Measurements from ENCODE around the gene FUCA2.

Gene FUCA2, protein sequence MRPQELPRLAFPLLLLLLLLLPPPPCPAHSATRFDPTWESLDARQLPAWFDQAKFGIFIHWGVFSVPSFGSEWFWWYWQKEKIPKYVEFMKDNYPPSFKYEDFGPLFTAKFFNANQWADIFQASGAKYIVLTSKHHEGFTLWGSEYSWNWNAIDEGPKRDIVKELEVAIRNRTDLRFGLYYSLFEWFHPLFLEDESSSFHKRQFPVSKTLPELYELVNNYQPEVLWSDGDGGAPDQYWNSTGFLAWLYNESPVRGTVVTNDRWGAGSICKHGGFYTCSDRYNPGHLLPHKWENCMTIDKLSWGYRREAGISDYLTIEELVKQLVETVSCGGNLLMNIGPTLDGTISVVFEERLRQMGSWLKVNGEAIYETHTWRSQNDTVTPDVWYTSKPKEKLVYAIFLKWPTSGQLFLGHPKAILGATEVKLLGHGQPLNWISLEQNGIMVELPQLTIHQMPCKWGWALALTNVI

DNA sequence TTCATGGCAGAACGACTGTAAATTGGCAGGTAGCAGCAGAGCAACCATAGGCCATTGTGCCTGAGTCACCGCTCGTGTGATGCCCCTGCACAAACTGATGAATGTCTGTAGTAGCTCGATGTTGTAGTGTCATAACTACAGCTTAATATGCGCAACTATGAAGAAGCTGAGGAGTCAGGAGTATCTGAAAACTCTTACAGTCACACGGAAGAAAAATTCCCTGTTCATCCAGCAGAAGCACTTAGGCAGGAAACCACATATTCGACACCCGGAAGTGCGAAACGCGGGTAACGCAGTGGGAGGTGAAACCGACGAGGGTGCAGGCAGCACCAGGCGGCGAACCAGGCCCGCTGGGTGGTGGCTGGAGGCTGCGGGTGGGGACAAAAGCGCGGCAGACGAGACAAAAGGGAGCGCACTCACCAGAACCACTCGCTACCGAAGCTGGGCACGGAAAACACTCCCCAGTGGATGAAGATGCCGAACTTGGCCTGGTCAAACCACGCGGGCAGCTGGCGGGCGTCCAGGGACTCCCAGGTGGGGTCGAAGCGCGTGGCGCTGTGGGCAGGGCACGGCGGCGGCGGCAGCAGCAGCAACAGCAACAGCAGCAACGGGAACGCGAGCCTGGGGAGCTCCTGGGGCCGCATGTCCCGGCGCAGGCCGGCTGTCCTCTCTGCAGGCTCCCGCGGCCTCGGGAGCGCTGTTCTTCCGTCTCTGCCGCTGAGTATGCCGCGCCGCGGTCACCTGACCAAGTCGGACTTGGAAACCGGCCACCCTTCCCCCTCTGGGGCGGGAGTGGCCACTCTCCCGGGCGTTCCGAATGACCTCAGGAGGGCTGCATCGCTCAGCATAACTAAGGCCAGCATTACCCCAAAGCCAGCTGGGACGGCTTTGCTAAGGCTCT lies at the start of gene FUCA2:
TSS of gene FUCA2 (minus strand) at position 730 of the 901 bp plus-strand sequence. CDS start at position 644, 86 bp downstream.
- DNase-seq (ENCODE audit: low read depth in 2 of 2), result peak; percentile 51 to 58

DNA sequence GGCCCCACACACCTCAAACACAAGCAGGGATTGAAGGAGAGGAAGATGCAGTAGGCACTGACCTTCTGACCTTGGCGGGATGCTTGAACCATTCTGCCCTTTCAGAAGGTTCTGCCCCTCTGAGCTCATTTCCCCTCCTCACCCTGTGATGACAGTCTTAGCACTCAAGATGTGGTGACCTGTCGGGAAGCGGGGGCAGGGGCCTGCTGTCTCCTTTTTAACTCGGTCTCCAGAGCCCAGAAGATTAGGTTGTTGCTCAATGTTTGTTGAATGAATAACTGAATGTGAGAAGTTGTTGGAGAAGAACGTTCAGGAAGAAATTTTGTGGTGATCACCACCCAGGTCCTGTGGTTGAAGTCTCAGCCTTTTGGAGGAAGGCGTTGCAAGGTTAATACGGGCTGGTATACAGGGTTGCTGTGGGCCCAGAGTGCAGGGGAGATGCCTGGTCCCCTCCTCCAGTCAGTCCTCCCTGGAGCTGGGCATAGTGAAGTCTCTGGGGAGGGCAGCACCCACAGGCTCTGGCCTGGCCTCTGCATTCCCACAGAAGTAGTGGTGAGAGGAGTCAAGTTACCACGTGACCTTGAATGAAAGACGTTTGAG lies 49.7 kb upstream of the FUCA2 start:
- DNase-seq (ENCODE audit: low read depth in 2 of 2), result no peak

DNA sequence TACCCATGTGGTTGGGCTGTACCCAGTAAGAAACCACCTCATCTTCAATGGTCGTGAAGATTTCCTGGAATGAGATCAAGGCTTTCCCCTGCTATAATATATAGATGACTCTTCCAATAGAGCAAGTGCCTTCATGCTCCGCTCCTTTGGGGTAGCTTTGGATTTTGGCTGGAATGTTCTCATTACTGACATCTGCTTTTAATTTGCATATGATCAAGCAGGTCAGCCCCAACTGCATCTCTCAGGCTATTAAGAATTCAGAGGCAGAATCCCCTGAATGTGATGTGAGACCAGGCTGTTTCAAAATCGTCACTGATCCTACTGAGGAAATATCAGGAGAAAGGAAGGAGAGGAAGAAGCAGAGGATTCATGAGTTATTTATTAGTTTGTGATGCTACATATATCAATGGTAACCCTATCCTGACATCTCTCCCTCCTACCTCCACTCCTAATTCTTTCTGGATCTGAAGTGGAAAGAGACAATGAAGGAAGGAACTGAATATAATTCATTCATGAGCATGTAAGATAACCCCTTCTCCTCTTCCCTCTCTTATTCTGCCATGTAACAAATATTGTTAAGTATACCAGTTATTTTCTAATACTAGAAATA lies 47.6 kb upstream of the FUCA2 start:
- DNase-seq (ENCODE audit: low read depth in 2 of 2), result no peak

DNA sequence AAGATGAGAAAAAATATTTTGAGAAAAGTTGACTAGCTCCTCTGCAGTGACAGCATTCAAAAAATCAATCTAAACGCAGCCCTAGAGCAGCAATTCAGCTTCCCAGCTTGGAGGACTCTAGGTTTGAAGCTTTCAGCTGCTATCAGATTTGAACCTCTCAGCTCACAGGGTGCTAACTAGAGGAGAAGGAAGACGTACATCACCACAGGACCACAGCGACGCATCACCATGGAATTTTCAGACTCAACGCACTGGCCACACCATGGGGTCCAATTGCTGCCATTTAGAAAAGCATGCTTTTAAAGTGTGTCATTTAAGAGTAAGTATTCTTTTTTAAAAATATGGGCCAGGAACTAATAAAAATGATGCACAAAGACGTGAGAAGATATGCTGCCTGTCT lies 45.0 kb upstream of the FUCA2 start:
- no peak for DNase-seq (ENCODE audit: low read depth in 2 of 2)

DNA sequence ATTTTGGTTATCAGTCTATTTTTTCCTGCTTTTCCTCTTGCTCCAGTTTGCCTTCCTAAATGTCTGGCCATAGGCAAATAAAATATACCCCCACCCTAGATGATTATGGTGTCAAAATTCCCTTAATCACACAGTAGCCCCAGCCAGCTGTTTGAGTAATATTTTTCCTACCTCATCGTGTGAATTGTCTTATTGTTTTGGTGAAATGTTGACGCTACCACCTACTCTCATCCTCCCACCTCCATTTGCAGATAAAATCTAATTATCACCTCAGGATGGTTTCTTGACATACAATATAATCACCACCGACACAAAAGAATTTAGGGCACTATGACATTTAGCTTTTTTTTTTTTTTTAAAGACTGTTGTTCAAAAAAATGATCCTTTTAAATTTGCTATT lies 44.1 kb upstream of the FUCA2 start:
- no peak for DNase-seq (ENCODE audit: low read depth in 2 of 2)

DNA sequence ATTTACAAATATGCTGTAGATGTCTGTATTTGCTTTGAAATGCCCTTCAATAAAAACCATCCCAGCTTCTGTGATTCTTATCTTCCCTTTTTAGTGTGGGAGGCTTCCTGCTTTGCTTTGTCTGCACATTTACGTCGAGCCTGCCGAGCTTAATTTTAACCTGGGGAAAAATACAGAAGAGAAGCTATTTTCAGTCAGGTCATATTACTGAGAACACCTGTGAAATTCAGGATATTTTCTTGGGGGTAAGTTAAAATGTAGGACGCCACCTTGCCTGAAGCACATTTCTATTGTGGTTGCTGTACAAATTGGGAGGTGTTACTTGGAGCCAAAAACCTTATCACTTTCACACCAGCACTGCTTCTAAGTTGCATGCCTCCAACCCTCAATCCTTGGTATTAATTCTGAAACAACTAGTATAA lies 43.6 kb upstream of the FUCA2 start:
- DNase-seq (ENCODE audit: low read depth in 2 of 2), result no peak

DNA sequence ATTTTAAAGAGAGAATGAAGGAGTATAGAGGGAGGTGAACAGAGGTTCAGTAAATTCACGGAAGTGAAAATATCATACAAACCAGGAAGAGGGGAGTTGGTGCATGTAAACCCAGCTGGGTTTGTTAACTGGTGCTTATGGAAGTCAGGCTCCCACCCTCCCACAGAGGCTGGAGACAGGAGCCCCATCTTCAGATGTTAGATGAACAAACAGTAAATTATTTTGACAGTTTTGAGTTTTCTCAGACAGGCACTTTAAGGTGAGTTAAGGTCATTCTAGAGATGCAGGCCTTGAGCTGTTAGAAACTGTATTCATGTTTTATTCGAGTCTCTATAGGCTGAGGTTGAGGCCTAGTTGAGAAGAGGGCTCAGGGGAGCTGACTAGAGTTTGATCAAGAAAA lies 41.8 kb upstream of the FUCA2 start:
- DNase-seq (ENCODE audit: low read depth in 2 of 2), result no peak

DNA sequence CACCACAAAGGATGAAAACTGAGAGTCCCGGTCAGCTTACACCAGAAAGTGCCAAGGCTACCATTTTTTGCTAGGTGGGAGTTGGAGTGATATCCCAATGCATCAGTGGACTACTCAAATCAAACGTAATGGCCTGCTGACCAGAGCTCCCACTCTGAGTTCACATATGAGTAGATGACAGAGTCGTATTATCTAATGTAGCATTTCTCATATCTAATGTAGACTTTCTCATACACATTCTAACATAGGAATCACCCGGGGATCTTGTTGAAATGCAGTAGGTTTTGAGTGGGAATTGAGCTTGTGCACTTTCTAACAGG lies 38.4 kb upstream of the FUCA2 start:
- no peak for DNase-seq (ENCODE audit: low read depth in 2 of 2)

DNA sequence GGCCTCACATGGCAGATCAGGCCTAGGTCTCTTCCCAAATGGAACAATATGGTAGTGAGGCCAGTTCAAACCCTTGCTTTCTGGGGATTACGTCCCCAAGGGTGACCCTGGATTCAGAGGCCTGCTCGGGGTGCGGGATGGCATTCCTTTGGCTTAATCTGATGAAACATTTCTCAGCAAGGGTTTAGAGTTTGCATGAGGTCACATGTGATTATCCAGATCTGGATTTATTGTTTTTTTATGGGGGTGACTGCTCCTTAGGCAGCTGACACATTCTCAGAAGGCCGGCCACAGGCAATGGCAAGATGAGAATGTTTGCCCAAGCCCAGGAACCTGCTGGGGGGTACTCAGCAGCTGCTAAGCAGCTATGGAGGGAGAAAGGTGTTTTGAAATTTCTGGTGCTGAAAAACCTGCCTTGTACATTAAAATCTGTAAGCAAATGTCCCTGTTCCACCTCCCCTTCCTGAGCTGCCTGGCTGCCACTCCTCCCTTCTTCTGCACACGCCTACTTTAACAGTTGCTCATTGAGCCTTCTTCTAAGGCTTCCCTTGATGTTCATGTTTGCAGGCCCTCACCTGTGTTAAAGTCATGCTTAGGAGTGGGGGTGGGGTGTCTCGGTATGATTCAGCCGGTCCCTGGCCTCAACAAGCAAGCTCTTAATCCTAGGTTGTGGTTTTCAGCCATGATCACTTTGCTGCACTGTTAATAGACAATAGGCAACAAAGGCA lies 37.9 kb upstream of the FUCA2 start:
- DNase-seq (ENCODE audit: low read depth in 2 of 2), result no peak

DNA sequence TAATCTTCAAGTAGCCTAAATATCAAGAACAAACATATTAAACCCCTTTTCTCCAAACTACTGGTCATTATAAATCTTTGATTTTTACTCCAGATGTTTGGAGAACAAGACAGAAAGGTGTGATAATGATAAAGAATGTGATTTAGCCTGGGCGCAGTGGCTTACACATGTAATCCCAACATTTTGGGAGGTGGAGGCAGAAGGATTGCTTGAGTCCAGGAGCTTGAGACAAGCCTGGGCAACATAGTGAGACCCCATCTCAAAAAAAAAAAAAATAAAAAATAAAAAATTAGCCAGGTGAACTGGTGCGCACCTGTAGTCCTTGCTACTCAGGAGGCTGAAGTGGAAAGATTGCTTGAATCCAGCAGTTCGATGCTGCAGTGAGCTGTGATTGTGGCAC lies 35.1 kb upstream of the FUCA2 start:
- DNase-seq (ENCODE audit: low read depth in 2 of 2), result no peak

DNA sequence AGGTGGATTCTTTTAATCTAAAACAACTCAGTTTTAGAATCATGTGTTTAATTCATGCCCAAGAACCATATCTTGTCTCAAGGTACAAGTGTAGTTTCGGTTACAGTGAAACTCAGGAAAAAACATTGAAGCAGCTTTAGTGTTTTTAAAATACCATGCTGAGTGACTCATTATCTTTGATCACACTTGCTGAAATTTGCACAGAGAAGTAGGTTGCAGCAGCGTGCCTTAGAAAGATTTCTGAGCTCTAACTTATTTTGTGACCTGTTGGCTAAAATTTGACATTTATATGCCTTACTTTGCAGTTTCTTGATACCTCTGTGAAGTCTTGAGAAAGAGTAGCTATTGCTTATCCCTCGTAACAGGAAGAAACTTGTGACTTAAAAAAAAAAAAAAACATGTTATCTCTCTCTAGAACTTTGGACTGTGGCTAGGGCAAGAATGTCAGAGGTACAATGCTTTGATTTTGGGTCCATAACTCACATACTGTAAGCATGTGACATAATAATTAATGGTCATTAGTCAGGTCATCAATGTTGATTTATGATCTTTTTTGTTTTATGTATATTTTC lies 34.5 kb upstream of the FUCA2 start:
- no peak for DNase-seq (ENCODE audit: low read depth in 2 of 2)

DNA sequence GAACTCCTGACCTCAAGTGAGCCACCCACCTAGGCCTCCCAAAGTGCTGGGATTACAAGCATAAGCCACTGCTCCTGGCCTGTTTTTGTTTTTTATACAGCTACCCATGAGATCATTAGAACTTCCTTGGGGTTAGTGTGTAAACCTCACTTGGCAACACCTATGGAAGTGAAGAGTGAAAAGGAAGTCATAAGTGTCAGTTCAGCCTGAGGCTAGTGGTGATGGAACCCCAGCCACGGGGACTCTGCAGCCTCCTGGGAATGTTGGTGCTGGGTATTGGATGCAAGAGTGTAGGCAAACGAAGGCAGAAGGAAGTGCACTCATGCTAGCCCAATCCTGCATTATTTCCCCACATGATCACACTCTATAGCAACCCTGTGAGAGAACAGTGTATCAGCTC lies 33.6 kb upstream of the FUCA2 start:
- no peak for DNase-seq (ENCODE audit: low read depth in 2 of 2)

DNA sequence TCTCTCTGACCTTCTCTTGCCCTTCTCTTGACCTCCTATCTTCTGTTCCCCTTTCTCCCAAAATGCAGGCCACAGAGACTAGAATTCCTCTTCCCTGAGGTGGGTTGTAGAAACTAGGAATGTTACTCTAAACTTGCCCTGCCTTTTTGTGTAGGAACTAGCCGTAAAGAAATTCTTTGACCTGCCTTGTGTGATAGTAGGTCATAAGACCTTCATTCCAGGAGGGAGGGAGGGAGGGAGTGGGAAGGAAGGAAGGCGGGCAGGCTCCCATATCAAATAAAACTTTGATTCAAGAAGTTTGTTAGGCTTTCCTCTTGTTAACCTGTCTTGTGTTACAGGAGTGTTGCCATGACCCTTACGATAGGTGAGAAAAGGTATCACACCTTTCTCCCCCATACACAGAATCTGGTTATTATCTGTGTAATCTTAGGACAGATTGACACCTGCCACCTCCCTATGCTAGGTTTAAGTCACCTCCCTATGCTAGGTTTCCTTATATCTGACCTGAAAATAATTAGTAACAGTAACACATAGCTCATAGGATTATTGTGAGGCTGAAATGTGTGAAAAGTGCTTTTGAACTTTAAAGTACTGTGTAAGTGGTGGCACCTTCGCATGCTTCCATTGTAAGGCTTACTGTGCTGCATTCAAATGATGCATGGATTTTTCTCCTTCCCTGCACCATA lies 32.6 kb upstream of the FUCA2 start:
- no peak for DNase-seq (ENCODE audit: low read depth in 2 of 2)

DNA sequence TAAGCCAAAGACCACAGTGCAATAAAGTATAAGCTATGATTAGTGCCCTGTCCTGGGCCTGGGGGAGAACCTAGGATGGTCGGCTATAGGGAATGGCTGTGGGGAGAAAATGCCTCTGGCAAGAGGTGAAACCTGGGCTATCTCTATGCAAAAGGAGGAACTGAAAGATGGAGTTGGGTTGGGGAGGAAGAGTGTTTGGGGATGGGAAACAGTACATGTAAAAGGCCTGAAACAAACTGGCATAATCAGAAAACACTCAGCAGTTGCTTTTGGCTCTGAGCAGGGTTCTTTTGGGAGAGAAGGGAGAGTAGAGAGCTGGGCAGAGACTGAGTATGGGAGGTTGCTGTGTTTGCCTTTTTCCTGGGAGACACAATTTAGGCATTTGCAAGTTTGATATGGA lies 31.9 kb upstream of the FUCA2 start:
- DNase-seq (ENCODE audit: low read depth in 2 of 2), result no peak

DNA sequence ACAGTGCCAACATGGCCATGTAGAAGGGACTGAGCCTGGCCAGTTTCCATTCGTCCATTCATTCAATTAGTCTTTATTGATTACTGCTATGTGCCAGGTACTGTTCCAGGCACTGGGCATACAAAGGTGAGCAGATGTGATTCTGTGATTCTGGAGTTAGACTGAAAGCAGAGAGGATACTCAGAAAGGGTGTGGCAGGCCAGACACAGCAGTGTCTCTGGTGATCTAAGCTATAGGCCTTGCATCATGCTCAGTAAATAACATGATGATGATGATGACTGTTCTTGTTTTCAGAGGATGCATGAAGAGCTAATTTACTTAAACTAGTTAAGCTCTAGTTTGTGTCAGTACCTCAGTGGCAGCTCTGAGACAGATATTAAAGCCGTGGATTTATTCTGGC lies 31.4 kb upstream of the FUCA2 start:
- no peak for DNase-seq (ENCODE audit: low read depth in 2 of 2)

DNA sequence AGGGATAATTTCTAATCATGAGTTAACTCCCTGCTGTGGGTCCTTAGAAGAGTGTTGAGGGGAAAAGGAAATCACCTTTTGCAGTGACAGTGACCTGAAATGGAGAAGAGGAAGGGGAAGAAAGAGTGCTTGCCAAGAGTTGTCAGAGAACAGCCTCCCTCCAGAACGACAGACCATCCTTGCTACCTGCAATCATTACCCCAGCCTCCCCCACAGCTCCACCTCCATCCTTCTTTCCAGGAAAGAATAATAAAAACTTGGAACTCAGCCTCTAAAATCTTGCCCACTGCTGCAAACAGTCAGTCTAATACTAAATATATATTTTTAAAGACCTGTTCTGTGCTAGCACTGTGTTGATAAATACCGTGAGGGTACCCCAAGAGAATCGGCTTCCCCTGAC lies 28.7 kb upstream of the FUCA2 start:
- no peak for DNase-seq (ENCODE audit: low read depth in 2 of 2)

DNA sequence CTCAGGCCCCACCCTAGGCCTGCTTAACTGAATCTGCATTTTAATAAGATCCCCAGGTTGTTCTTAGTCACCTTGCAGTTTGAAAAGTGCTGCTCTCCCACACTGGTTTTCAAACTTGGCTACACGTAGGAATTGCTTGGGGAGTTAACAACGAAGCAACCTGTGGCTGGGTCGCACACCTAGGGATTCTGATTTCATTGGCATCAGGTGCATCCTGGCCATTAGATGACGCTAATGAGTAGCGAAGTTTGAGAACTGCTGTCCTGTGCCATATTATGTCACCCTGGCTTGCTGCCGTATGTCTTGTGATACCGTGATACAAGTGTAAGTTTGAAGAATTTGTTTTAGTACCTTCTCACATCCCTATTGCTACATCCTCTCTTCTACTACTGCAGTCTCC lies 28.2 kb upstream of the FUCA2 start:
- no peak for DNase-seq (ENCODE audit: low read depth in 2 of 2)

DNA sequence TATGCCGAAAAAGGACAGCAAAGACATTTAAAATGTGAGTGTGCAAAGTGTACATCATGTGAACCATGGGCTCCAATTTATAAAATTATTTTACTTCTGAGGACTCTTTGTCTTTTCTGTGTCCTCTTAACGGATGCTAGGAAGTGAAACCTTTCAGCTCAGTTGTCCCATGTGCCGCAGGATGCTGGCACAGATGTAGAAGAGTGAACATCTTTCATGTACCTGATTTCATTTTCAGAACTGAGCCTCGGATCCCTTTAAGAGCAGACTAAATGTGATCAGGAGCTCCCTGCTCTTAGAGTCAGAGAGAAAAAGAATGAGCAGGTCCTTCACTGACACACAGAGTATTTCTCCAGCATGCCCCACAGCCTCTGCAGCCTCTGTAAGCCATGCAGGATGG lies 27.6 kb upstream of the FUCA2 start:
- no peak for DNase-seq (ENCODE audit: low read depth in 2 of 2)

DNA sequence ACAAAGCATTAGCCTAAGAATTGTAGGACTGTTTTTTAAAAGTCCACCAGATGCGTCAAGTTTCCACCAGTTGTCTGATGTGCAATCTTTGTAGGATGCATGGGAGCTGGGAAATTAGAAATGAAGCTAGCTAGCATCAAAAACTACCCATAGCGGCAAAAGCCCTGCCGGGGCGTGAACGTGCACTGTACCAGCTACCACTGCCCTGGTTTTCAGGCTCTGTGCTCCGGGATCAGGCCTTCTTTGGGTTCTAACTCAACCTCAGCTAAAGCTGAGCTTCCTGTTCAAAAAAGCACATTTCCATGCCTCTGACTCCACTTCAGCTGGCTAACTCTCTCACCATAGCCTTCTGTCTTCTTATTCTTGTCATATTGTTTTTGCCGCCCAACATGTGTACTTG lies 26.9 kb upstream of the FUCA2 start:
- no peak for DNase-seq (ENCODE audit: low read depth in 2 of 2)

DNA sequence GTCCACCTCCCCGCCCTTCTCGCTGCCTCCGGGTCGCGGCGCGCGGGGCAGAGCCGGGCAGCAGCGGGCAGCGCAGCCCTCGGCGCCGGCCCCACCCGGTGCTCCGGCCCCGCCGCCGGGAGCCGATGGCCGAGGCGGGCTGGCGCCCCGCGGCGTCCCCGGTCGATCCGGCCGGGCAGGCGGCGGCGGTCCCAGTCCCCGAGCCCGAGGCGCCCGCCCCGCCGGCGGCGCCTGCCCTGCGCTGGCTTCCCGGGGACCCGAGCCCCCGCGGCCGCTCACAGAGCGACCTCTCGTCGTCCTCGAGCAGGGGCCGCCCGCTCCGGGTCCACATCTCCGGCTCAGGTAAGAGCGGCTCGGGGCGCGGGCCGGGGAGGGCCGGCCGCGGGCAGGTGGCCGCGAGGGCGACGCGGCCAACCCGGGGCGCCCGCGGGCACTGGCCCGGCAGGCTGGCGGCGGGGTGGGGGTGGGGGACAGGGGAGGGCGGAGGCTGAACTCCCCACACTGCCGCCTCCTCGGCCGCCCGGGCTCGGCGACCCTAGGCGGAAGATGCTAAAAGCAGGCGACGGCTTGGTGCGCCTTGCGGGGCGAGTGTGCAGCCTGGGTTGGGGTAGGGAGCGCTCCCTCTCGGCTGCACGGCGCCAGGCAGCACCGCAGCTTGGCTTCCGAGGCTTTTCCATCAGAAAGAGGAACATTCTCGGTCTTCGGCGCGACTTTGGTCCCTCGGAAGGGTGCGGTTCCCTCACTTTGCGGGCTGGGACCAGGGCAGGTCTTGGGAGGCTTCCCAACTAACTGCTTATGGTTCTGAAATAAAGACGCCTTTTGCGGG lies 25.6 kb upstream of the FUCA2 start:
- DNase-seq (ENCODE audit: low read depth in 2 of 2), result peak in 1 of 2 donors; percentile 55

Measured in stimulated activated CD8-positive, alpha-beta memory T cell treated with anti-CD3 and anti-CD28 coated beads, Interleukin-7, amount 100 ng/mL, for 4 hours (primary cell).